OCI-LY7 (cell line): ENCODE results near the gene SEC24B. TPM values are rescaled to one million over a fixed set of nuclear protein-coding genes. Genes with fewer than 3 reads are reported as not detected.

Source experiments
- BruUV-seq: library from RNA; stranded (reverse); fragments of 400-500 nt; replicated peaks from 2 replicates; lab custom pipeline; 2021; lab: Mats Ljungman, UMichigan
- CTCF ChIA-PET: fragments of 300-600 bp; sonication (Branson Sonifier 250); formaldehyde crosslinking; loops from one replicate; lab custom pipeline; 2022; ENCODE audit warnings: antibody characterized with exemption; ENCODE audit not compliant: unreplicated experiment; lab: Charles Lee
- POLR2A ChIA-PET: fragments of 300-600 bp; sonication (Branson Sonifier 250); formaldehyde crosslinking; loops from one replicate; lab custom pipeline; 2022; ENCODE audit warnings: antibody characterized with exemption; lab: Charles Lee
- DNase-seq: peaks from one replicate; pipeline ENCODE4 v3.0.0-alpha.2; 2015; ENCODE audit warnings: low spot score
- H2AFZ ChIP-seq: fragments of 200-600 bp; sonication (generic), shearing (Covaris generic); 2 replicates; pipeline ENCODE4 v1.6.1; 2014; ENCODE audit warnings: mild to moderate bottlenecking, antibody characterized with exemption, low read length, moderate library complexity
- H3K27ac ChIP-seq: fragments of 200-600 bp; sonication (generic); 2 replicates; pipeline ENCODE4 v1.5.1; 2014; ENCODE audit warnings: mixed run types, low read depth, mild to moderate bottlenecking, moderate library complexity, low read length, inconsistent platforms; ENCODE audit not compliant: poor library complexity, severe bottlenecking
- H3K36me3 ChIP-seq: fragments of 200-600 bp; sonication (generic); 2 replicates; pipeline ENCODE4 v1.6.1; 2014; ENCODE audit warnings: mild to moderate bottlenecking, antibody characterized with exemption, low read length, moderate library complexity, mixed read lengths; ENCODE audit not compliant: insufficient read depth
- H3K4me1 ChIP-seq: fragments of 200-600 bp; sonication (generic); 2 replicates; pipeline ENCODE4 v1.5.1; 2014; ENCODE audit warnings: mild to moderate bottlenecking, low read length; ENCODE audit not compliant: insufficient read depth, poor library complexity, severe bottlenecking
- H3K4me2 ChIP-seq: fragments of 200-600 bp; sonication (generic); 2 replicates; pipeline ENCODE4 v1.6.1; 2014; ENCODE audit warnings: mild to moderate bottlenecking, low read length
- H3K4me3 ChIP-seq: fragments of 200-600 bp; sonication (generic); 2 replicates; pipeline ENCODE4 v1.5.1; 2014; ENCODE audit warnings: mild to moderate bottlenecking, low read depth, low read length; ENCODE audit not compliant: poor library complexity, severe bottlenecking
- H3K79me2 ChIP-seq: fragments of 200-600 bp; sonication (generic); 2 replicates; pipeline ENCODE4 v1.6.1; 2016; ENCODE audit warnings: low read depth, mild to moderate bottlenecking, low read length, moderate library complexity, mixed read lengths; ENCODE audit not compliant: insufficient read depth
- H3K9me2 ChIP-seq: fragments of 200-600 bp; sonication (generic); 2 replicates; pipeline ENCODE4 v1.6.1; 2016; ENCODE audit warnings: mild to moderate bottlenecking, low read length, mixed read lengths; ENCODE audit not compliant: insufficient read depth
- H3K9me3 ChIP-seq: fragments of 200-600 bp; sonication (generic); 2 replicates; pipeline ENCODE4 v1.6.1; 2014; ENCODE audit warnings: mild to moderate bottlenecking, mixed run types, low read length, mixed read lengths
- H4K20me1 ChIP-seq: fragments of 200-600 bp; sonication (generic); 2 replicates; pipeline ENCODE4 v1.6.1; 2014; ENCODE audit warnings: mild to moderate bottlenecking, antibody characterized with exemption, low read length, moderate library complexity, mixed read lengths; ENCODE audit not compliant: insufficient read depth
- EZH2phosphoT487 ChIP-seq: fragments of 200-600 bp; sonication (generic); IDR thresholded peaks from 2 replicates; pipeline ENCODE4 v1.6.1; 2018; ENCODE audit warnings: low read depth, borderline replicate concordance, mild to moderate bottlenecking, mixed run types, antibody characterized with exemption, low read length, moderate library complexity, mixed read lengths
- intact Hi-C: fragments of 100-400 bp; cut with micrococcal nuclease; formaldehyde crosslinking; loops from one replicate; pipeline ENCODE4 v1.10.0; 2022; ENCODE audit not compliant: unreplicated experiment
- total RNA-seq, 2 experiments: library from RNA; depleted of rRNA in 1 of 2; stranded (reverse); fragments of >200 nt in 1 of 2; shearing (Covaris generic) in 1 of 2; gene quantifications; 2 replicates each; pipeline ENCODE4 v1.2.3, GENCODE V29; 2014 to 2022
- TF ChIP-seq, protein P1 (sequence below): fragments of 200-600 bp; sonication (generic); conservative IDR thresholded peaks from 2 replicates; pipeline ENCODE4 v1.5.1; 2014; ENCODE audit warnings: mild to moderate bottlenecking, antibody characterized with exemption, low read length, moderate library complexity, mixed read lengths

Gene SEC24B
- total RNA-seq, 2 experiments from 2014 or later = 13.1 to 26.3 TPM

DNA sequence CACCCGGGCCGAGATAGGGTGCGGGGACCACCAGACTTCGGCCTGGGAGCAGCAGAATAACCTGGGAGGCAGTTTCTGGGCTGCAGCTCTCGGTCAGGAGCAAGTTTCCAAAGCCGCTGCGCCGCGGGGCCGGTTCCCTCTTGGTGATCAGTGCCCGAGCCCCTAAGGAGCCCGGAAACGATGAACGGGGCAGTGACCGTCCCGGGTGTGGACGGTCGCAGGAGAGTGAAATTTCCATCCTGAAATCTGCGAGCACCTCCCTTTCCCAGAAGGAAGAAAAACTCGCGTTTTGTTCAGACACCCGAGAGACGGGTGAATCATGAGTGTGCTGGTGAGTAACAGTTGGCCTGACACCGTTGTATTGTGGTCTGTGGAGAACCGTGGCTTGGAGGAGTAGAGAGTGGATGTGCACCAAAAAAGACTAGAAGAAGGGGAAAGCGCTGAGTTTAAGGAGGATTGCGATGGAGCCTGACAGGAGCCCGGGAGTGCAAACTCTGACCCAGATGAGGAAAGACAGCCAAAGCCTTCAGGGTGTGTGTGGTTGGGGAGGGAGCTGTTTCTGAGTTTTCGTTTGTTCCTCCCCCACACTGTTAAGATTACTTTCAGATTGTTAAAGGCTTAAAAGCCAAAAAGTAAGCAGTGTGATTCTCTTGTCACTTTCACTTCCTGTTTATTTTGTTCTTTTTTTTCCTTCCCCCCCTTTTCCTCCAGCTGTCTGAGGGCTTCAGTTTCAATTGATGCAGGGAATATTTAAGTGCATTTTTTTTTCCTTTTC lies 127.3 kb downstream of the SEC24B start:
- H3K79me2 ChIP-seq = peaks cover 51% of the 10 kb centered on the region
- intact Hi-C loops = loop anchor here (1.0 to 10.0 kb wide), 6 partner anchors 30 to 634 kb away; partner anchors contain the start of genes CASP6, ELOVL6, GAR1 and SEC24B
- peaks cover 24% of the 10 kb centered on the region; the same call in 1 of the 2 replicates for H4K20me1 ChIP-seq
- peak overlapping the region; percentile 72 for H3K4me2 ChIP-seq
- H3K4me1 ChIP-seq = peaks cover 46% of the 10 kb centered on the region
- peak; percentile 82 for DNase-seq
- ChIA-PET CTCF (interaction anchor here (0.6 kb wide), 1 partner anchor 871 kb away, joined by 4 read pairs; no protein-coding TSS in a partner anchor), POLR2A (interaction anchor here (0.6 to 3.0 kb wide), 12 partner anchors 11 to 1570 kb away, joined by 3 to 11 read pairs (median 3); partner anchors contain the start of gene SEC24B)
- no TSS peak for BruUV-seq
- peak overlapping the region; percentile 87 for H3K27ac ChIP-seq
- H3K36me3 ChIP-seq = peaks cover 20% of the 10 kb centered on the region
- H3K9me2 ChIP-seq = no peaks in the 10 kb centered on the region
- H2AFZ ChIP-seq = peak overlapping the region; percentile 31; the same call in 1 of the 2 replicates
- H3K9me3 ChIP-seq = no peaks in the 10 kb centered on the region
- H3K4me3 ChIP-seq = peak overlapping the region; percentile 76
- TF ChIP-seq, protein P1, sequence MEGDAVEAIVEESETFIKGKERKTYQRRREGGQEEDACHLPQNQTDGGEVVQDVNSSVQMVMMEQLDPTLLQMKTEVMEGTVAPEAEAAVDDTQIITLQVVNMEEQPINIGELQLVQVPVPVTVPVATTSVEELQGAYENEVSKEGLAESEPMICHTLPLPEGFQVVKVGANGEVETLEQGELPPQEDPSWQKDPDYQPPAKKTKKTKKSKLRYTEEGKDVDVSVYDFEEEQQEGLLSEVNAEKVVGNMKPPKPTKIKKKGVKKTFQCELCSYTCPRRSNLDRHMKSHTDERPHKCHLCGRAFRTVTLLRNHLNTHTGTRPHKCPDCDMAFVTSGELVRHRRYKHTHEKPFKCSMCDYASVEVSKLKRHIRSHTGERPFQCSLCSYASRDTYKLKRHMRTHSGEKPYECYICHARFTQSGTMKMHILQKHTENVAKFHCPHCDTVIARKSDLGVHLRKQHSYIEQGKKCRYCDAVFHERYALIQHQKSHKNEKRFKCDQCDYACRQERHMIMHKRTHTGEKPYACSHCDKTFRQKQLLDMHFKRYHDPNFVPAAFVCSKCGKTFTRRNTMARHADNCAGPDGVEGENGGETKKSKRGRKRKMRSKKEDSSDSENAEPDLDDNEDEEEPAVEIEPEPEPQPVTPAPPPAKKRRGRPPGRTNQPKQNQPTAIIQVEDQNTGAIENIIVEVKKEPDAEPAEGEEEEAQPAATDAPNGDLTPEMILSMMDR = no peak
- no peak for TF ChIP-seq EZH2phosphoT487

DNA sequence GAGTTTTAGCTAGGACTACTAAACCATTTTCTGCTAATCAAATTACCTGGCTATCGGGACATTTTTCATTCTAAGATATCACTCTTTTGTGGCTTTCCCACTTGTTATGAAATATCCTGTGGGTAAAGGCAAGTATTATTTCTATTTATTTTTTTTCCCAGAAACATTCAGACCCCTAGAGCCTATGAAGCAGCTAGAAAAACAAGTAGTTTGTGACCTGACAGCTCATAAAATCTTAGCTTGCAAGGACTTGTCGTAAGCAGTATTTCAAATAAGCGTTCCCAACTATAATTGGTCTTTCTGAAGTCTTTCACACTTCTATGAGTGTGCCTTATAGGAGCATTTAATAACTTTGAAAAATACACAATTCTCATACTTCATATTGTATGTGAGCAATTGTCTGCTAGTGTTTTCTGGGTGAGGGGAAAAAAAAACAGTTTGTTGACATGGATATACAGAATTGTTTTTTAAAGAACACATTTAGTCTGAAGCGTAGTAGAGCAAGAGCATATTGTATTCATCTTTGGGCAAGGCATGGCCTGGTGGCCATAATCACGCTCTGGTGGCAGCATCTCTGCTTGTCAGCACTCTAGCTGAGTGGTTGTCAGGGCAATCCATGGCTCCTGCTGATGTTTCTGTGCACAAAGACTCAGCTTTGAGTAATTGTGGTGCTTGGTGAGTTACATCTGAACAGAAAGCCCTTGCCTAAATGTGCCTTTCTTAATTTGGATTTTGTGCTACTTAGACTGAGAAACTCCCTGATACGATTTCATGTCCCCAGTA lies 129.0 kb downstream of the SEC24B start:
- no peak overlapping the region for H2AFZ ChIP-seq
- H3K4me3 ChIP-seq = peak overlapping the region; percentile 76
- TSS peak; percentile 35 for BruUV-seq
- H3K36me3 ChIP-seq = peaks cover 20% of the 10 kb centered on the region
- no peaks in the 10 kb centered on the region for H3K9me2 ChIP-seq
- peaks cover 59% of the 10 kb centered on the region for H3K4me1 ChIP-seq
- H3K9me3 ChIP-seq = no peaks in the 10 kb centered on the region
- no peak overlapping the region for H3K27ac ChIP-seq
- H3K4me2 ChIP-seq = peak overlapping the region; percentile 72
- H3K79me2 ChIP-seq = peaks cover 65% of the 10 kb centered on the region
- peak; percentile 38 for DNase-seq
- intact Hi-C loops = loop anchor here (5.0 to 10.0 kb wide), 2 partner anchors 90 to 632 kb away; partner anchors contain the start of gene ELOVL6
- POLR2A ChIA-PET = interaction anchor here (0.7 to 3.0 kb wide), 16 partner anchors 8 to 1572 kb away, joined by 3 to 11 read pairs (median 4); partner anchors contain the start of gene SEC24B
- H4K20me1 ChIP-seq = peaks cover 24% of the 10 kb centered on the region; the same call in 1 of the 2 replicates
- CTCF ChIA-PET = no interaction called here
- TF ChIP-seq, protein P1 = no peak
- no peak for TF ChIP-seq EZH2phosphoT487
